Neural cell (in vitro differentiated cells): ENCODE measurements around the gene SSC5D.

Experiments
- EP300 ChIP-seq: fragments of 450-650 bp; conservative IDR thresholded peaks from 2 replicates; pipeline ENCODE4 v1.6.1; 2014; ENCODE audit warnings: antibody characterized with exemption, mild to moderate bottlenecking, moderate library complexity; ENCODE audit not compliant: poor library complexity, severe bottlenecking
- EZH2 ChIP-seq: fragments of 200-600, 300-800 bp; shearing (Covaris generic), sonication (generic); IDR thresholded peaks from 2 replicates; pipeline ENCODE4 v1.6.1; 2014; ENCODE audit warnings: antibody characterized with exemption, low read length, borderline replicate concordance, mild to moderate bottlenecking; ENCODE audit not compliant: insufficient read depth, poor library complexity, severe bottlenecking
- POLR2AphosphoS5 ChIP-seq: IDR thresholded peaks from 2 replicates; pipeline ENCODE4 v1.6.1; 2012
- TF ChIP-seq, protein P1 (sequence below): fragments of 450-650 bp; IDR thresholded peaks from 2 replicates; pipeline ENCODE4 v1.5.1; 2014; ENCODE audit warnings: antibody characterized with exemption, mild to moderate bottlenecking, moderate library complexity; ENCODE audit not compliant: poor library complexity, severe bottlenecking

DNA sequence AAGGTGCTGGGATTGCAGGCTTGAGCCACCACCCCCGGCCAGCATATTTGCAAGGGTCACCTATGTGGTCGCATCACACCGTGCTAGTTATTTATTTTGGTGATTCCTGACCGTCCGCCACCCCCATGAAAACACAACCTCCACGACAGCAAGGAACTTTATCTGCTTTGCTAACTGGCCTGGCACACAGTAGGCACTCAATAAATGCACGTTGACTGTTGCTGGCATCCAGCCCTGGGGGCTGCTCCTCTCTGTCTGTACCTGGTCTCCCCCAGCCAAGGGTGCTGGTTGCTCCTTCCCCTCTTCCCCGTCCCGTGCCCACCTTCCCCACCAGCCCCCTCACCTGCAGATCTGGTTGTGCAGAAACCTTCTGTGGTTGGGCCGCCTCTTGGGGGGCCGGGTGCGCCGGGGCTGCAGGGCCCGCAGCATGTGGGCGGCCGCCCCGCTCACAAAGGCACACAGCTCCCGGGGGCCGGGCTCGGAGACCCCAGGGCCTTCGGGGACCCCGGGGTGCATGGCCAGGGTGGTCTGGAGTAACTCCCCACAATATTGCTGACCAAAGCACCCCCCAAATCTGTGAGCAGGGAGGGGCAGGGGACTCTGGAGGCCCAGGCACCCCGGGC is 24.1 kb upstream of the SSC5D start:
- TF ChIP-seq, protein P1, sequence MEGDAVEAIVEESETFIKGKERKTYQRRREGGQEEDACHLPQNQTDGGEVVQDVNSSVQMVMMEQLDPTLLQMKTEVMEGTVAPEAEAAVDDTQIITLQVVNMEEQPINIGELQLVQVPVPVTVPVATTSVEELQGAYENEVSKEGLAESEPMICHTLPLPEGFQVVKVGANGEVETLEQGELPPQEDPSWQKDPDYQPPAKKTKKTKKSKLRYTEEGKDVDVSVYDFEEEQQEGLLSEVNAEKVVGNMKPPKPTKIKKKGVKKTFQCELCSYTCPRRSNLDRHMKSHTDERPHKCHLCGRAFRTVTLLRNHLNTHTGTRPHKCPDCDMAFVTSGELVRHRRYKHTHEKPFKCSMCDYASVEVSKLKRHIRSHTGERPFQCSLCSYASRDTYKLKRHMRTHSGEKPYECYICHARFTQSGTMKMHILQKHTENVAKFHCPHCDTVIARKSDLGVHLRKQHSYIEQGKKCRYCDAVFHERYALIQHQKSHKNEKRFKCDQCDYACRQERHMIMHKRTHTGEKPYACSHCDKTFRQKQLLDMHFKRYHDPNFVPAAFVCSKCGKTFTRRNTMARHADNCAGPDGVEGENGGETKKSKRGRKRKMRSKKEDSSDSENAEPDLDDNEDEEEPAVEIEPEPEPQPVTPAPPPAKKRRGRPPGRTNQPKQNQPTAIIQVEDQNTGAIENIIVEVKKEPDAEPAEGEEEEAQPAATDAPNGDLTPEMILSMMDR = no peak
- no peak for TF ChIP-seq EP300
- TF ChIP-seq EZH2 = no peak
- no peak for TF ChIP-seq POLR2AphosphoS5
